Stimulated activated memory B cell treated with anti-CD40 and anti-IgM and Interleukin-4, amounts not matched to agents 10 μg/mL and 1 μg/mL and 100 μg/mL, for 72 hours (primary cell): ENCODE data around the gene BAIAP2.
"Not testable (repeated sequence)": the region's sequence is repeated elsewhere in the genome, so short reads cannot be mapped to it uniquely, and the experiment has no call there.

Experiments
- ATAC-seq: fragments of 150-1000 bp; cut with Tn5 transposase; 2 replicates; pipeline ENCODE4 v1.10.0; 2021
- H3K27ac Mint-ChIP-seq: one replicate; pipeline ENCODE4 v1.8.0; 2022; ENCODE audit warnings: mild to moderate bottlenecking, mixed read lengths
- H3K27me3 Mint-ChIP-seq: one replicate; pipeline ENCODE4 v1.8.0; 2022; ENCODE audit warnings: mixed read lengths
- H3K36me3 Mint-ChIP-seq: one replicate; pipeline ENCODE4 v1.8.0; 2022; ENCODE audit warnings: mixed read lengths
- H3K4me1 Mint-ChIP-seq: one replicate; pipeline ENCODE4 v1.8.0; 2022; ENCODE audit warnings: mixed read lengths
- H3K4me3 Mint-ChIP-seq: one replicate; pipeline ENCODE4 v1.8.0; 2022; ENCODE audit warnings: mild to moderate bottlenecking, moderate library complexity, mixed read lengths
- H3K9me3 Mint-ChIP-seq: one replicate; pipeline ENCODE4 v1.8.0; 2022; ENCODE audit warnings: mixed read lengths

The BAIAP2 gene

GRCh38 chr17:81026266-81027036 lies 8.5 kb upstream of the BAIAP2 start:
- peaks cover 5% of the 10 kb centered on the region for H3K9me3 Mint-ChIP-seq
- peaks cover 58% of the 10 kb centered on the region for H3K27me3 Mint-ChIP-seq
- H3K27ac Mint-ChIP-seq, result no peak overlapping the region
- H3K4me1 Mint-ChIP-seq, result peaks cover 7% of the 10 kb centered on the region
- H3K4me3 Mint-ChIP-seq, result no peak overlapping the region
- no peaks in the 10 kb centered on the region for H3K36me3 Mint-ChIP-seq
- no peak for ATAC-seq

GRCh38 chr17:81027038-81027437 lies 7.9 kb upstream of the BAIAP2 start:
- H3K27ac Mint-ChIP-seq, result no peak overlapping the region
- peaks cover 7% of the 10 kb centered on the region for H3K4me1 Mint-ChIP-seq
- H3K4me3 Mint-ChIP-seq, result no peak overlapping the region
- ATAC-seq, result no peak
- H3K36me3 Mint-ChIP-seq, result no peaks in the 10 kb centered on the region
- peaks cover 5% of the 10 kb centered on the region for H3K9me3 Mint-ChIP-seq
- peaks cover 64% of the 10 kb centered on the region for H3K27me3 Mint-ChIP-seq

- Mint-ChIP-seq H3K4me3 (no peak overlapping the region), H3K9me3 (peaks cover 5% of the 10 kb centered on the region), H3K4me1 (peaks cover 7% of the 10 kb centered on the region), H3K36me3 (no peaks in the 10 kb centered on the region), H3K27me3 (peaks cover 72% of the 10 kb centered on the region), H3K27ac (no peak overlapping the region)
- peak; percentile 18 for ATAC-seq
Observed at GRCh38 chr17:81027591-81028505, 7.1 kb upstream of the BAIAP2 start.

- Mint-ChIP-seq H3K4me3 (no peak overlapping the region), H3K9me3 (peaks cover 5% of the 10 kb centered on the region), H3K4me1 (peaks cover 12% of the 10 kb centered on the region), H3K36me3 (no peaks in the 10 kb centered on the region), H3K27ac (no peak overlapping the region), H3K27me3 (peaks cover 76% of the 10 kb centered on the region)
- no peak for ATAC-seq
Observed at GRCh38 chr17:81028506-81028858, 6.5 kb upstream of the BAIAP2 start.

GRCh38 chr17:81029859-81030258 lies 5.1 kb upstream of the BAIAP2 start:
- ATAC-seq, result no peak
- Mint-ChIP-seq H3K4me1 (peaks cover 15% of the 10 kb centered on the region), H3K9me3 (peaks cover 5% of the 10 kb centered on the region), H3K27ac (no peak overlapping the region), H3K4me3 (no peak overlapping the region), H3K36me3 (no peaks in the 10 kb centered on the region), H3K27me3 (peaks cover 79% of the 10 kb centered on the region)

GRCh38 chr17:81030312-81030711 lies 4.6 kb upstream of the BAIAP2 start:
- H3K4me3 Mint-ChIP-seq, H3K9me3 Mint-ChIP-seq, H3K36me3 Mint-ChIP-seq, ATAC-seq, H3K27ac Mint-ChIP-seq: not testable (repeated sequence)
- H3K27me3 Mint-ChIP-seq, result peaks cover 75% of the 10 kb centered on the region
- peaks cover 15% of the 10 kb centered on the region for H3K4me1 Mint-ChIP-seq

- H3K27me3 Mint-ChIP-seq, result peaks cover 78% of the 10 kb centered on the region
- H3K27ac Mint-ChIP-seq, result no peak overlapping the region
- no peak for ATAC-seq
- no peak overlapping the region for H3K4me3 Mint-ChIP-seq
- H3K36me3 Mint-ChIP-seq, result no peaks in the 10 kb centered on the region
- peaks cover 18% of the 10 kb centered on the region for H3K4me1 Mint-ChIP-seq
- H3K9me3 Mint-ChIP-seq, result peaks cover 5% of the 10 kb centered on the region
Observed at GRCh38 chr17:81030741-81031565, 4.0 kb upstream of the BAIAP2 start.

- Mint-ChIP-seq H3K36me3 (no peaks in the 10 kb centered on the region), H3K4me1 (peaks cover 23% of the 10 kb centered on the region)
Observed at GRCh38 chr17:81031566-81032550, 3.1 kb upstream of the BAIAP2 start.

GRCh38 chr17:81032641-81033480 lies 2.1 kb upstream of the BAIAP2 start:
- H3K36me3 Mint-ChIP-seq, result no peaks in the 10 kb centered on the region
- no peak for ATAC-seq
- H3K9me3 Mint-ChIP-seq, result no peaks in the 10 kb centered on the region
- peak overlapping the region; percentile 56 for H3K4me3 Mint-ChIP-seq
- peaks cover 23% of the 10 kb centered on the region for H3K4me1 Mint-ChIP-seq
- peaks cover 83% of the 10 kb centered on the region for H3K27me3 Mint-ChIP-seq
- H3K27ac Mint-ChIP-seq, result no peak overlapping the region

More at GRCh38 chr17:81031566-81032550, 3.1 kb upstream of the BAIAP2 start:
- Mint-ChIP-seq H3K27ac (no peak overlapping the region), H3K4me3 (no peak overlapping the region), H3K27me3 (peaks cover 78% of the 10 kb centered on the region), H3K9me3 (peaks cover 4% of the 10 kb centered on the region)
- ATAC-seq, result no peak

- peak overlapping the region; percentile 66 for H3K4me3 Mint-ChIP-seq
- peaks cover 23% of the 10 kb centered on the region for H3K4me1 Mint-ChIP-seq
- peaks cover 90% of the 10 kb centered on the region for H3K27me3 Mint-ChIP-seq
- no peak for ATAC-seq
- H3K36me3 Mint-ChIP-seq, result no peaks in the 10 kb centered on the region
- H3K27ac Mint-ChIP-seq, result peak overlapping the region; percentile 38
- H3K9me3 Mint-ChIP-seq, result no peaks in the 10 kb centered on the region
Observed at GRCh38 chr17:81033535-81034167, 1.3 kb upstream of the BAIAP2 start.

- Mint-ChIP-seq H3K4me3 (peak overlapping the region; percentile 88), H3K27ac (peak overlapping the region; percentile 38), H3K27me3 (peaks cover 90% of the 10 kb centered on the region), H3K4me1 (peaks cover 23% of the 10 kb centered on the region), H3K9me3 (no peaks in the 10 kb centered on the region), H3K36me3 (no peaks in the 10 kb centered on the region)
- peak; percentile 28 for ATAC-seq
Observed at GRCh38 chr17:81034168-81034777, 678 bp upstream of the BAIAP2 start.

GRCh38 chr17:81035521-81036196 lies 708 bp downstream of the BAIAP2 start:
- Mint-ChIP-seq H3K4me1 (peaks cover 23% of the 10 kb centered on the region), H3K4me3 (peak overlapping the region; percentile 66), H3K27ac (no peak overlapping the region), H3K36me3 (no peaks in the 10 kb centered on the region), H3K27me3 (peaks cover 93% of the 10 kb centered on the region), H3K9me3 (no peaks in the 10 kb centered on the region)
- peak; percentile 52 for ATAC-seq
